ENCODE data around the gene CCDC27. TPM values are rescaled to one million over a fixed set of nuclear protein-coding genes. Genes with fewer than 3 reads are reported as not detected.
A peak's percentile ranks its signal among the peaks of the same experiment; 100 is the strongest.

The CCDC27 gene
- not detected for total RNA-seq

GRCh38 chr1:3752400-3752945 lies at the start of gene CCDC27:
TSS of gene CCDC27 (plus strand) at chr1:3752450. CDS start at chr1:3752482, 32 bp downstream.
- ATAC-seq (no peak), DNase-seq (ENCODE audit: low spot score in 2 of 2) (no peak)
- H3K27ac Mint-ChIP-seq = no peak within 1 kb of the TSS
- no peaks in the 10 kb centered on the region for H3K9me3 Mint-ChIP-seq
- no peaks in the 10 kb centered on the region for H3K36me3 Mint-ChIP-seq

DNA sequence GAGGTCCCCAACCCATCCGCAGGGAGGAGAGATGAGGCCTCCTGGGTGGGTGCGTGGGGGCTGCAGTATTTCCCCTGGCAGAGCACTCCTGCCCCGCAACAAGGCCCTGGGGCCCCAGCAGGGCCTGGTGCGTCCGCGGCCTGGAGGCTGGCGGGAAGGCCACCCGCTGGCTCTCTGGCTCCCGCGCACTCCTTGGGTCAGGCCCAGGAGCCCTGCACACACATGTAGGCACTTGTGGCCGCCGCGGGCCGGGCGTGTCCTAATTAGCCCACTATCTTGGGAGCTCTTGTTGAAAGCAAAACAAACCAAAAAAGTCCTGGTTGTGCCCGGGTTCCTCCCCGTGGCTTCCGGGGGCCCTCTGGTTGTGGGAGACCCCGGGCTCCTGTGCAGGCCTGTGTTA lies 49.7 kb upstream of the CCDC27 start:
- Mint-ChIP-seq H3K27ac (no peak overlapping the region), H3K36me3 (no peaks in the 10 kb centered on the region), H3K9me3 (no peaks in the 10 kb centered on the region)
- no peak for DNase-seq (ENCODE audit: low spot score in 2 of 2)
- no peak for ATAC-seq

GRCh38 chr1:3702990-3703728 lies 49.1 kb upstream of the CCDC27 start:
- Mint-ChIP-seq H3K27ac (no peak overlapping the region), H3K9me3 (no peaks in the 10 kb centered on the region), H3K36me3 (no peaks in the 10 kb centered on the region)
- DNase-seq (ENCODE audit: low spot score in 2 of 2) (no peak), ATAC-seq (no peak)

GRCh38 chr1:3703786-3704371 lies 48.4 kb upstream of the CCDC27 start:
- ATAC-seq = no peak
- no peak for DNase-seq (ENCODE audit: low spot score in 2 of 2)
- Mint-ChIP-seq H3K27ac (peak overlapping the region in 1 of 2 donors; percentile 12), H3K36me3 (no peaks in the 10 kb centered on the region), H3K9me3 (no peaks in the 10 kb centered on the region)

- no peak for DNase-seq (ENCODE audit: low spot score in 2 of 2)
- Mint-ChIP-seq H3K27ac (peak overlapping the region in 1 of 2 donors; percentile 9), H3K9me3 (no peaks in the 10 kb centered on the region), H3K36me3 (no peaks in the 10 kb centered on the region)
- ATAC-seq = no peak
Observed at GRCh38 chr1:3705341-3705950, 46.8 kb upstream of the CCDC27 start.

DNA sequence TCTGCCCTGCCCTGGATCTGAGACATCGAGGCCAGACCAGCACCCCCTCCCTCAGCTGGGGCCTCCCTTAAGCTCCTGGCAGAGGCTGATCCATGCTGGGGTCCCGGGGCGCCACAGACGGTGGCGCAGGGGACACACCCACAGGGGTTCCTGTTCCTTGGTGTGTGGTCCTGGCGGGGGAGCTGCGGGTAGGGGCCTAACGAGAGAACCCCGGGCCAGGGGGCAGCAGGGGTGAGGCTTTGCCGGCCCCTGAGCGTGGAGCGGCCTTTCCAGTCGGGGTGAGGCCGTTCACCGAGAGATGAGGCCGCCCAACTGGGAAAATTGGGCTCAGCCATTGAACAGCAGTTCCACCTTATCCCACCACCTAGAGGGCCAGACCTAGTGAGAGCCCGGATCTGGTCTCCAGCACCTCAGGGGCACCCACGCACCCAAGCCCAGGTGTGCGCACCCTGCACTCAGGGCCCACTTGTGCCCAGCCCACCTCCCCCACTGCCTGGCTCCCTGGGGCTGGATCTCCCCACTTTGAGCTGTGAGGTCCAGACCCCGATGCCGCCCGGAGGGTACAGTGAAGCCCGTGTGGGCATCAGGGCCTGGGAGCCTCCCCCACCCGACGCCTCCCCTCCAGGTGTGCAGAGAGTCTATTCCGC lies 45.5 kb upstream of the CCDC27 start:
- DNase-seq (ENCODE audit: low spot score in 2 of 2) (no peak), ATAC-seq (no peak)
- H3K36me3 Mint-ChIP-seq = no peaks in the 10 kb centered on the region
- H3K27ac Mint-ChIP-seq = no peak overlapping the region
- H3K9me3 Mint-ChIP-seq = no peaks in the 10 kb centered on the region

- no peaks in the 10 kb centered on the region for H3K9me3 Mint-ChIP-seq
- no peak overlapping the region for H3K27ac Mint-ChIP-seq
- H3K36me3 Mint-ChIP-seq = no peaks in the 10 kb centered on the region
- DNase-seq (ENCODE audit: low spot score in 2 of 2) (no peak), ATAC-seq (no peak)
Observed at GRCh38 chr1:3707298-3707938, 44.8 kb upstream of the CCDC27 start.

DNA sequence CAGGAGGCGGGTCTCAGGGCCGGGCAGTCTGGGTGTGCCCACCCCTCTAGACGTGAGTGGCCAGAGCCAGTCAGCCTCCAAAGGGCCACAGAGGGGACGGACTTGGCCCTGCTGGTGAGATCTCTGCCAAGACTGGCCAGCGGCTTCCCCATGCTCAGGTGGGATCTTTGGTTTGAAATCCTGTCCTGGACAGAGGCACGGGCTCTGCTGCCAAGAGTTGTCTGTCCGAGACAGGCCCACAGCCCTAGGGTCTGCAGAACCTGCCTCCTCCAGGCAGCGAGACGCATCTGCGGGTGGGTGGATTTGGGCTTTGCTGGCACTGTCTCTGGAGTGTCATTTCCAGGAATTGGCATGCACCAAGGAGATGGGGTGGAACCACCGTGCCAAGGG lies 44.3 kb upstream of the CCDC27 start:
- no peaks in the 10 kb centered on the region for H3K36me3 Mint-ChIP-seq
- ATAC-seq (no peak), DNase-seq (ENCODE audit: low spot score in 2 of 2) (no peak)
- no peaks in the 10 kb centered on the region for H3K9me3 Mint-ChIP-seq
- no peak overlapping the region for H3K27ac Mint-ChIP-seq

GRCh38 chr1:3708791-3709190 lies 43.5 kb upstream of the CCDC27 start:
- no peaks in the 10 kb centered on the region for H3K36me3 Mint-ChIP-seq
- H3K27ac Mint-ChIP-seq = no peak overlapping the region
- DNase-seq (ENCODE audit: low spot score in 2 of 2) (no peak), ATAC-seq (no peak)
- no peaks in the 10 kb centered on the region for H3K9me3 Mint-ChIP-seq

DNA sequence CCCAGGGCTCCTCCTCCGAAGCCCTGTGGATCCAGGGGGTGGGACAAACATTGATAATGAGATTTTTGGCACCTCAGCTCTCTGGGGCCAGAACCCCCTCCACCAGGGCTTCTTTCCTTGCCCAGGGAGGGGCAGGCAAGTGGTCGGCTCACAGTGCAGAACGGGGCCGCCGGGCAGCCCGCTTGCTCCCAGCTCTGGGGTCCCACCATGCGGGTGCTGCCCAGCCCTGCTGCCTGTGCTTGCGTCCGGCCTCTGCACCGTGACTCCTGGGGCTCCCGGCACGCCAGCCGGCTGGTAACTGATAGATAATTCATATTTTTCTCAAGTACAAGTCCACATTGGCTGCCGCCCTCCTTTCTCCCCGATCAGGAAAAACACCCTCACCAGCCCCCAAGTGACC lies 42.0 kb upstream of the CCDC27 start:
- Mint-ChIP-seq H3K27ac (no peak overlapping the region), H3K9me3 (no peaks in the 10 kb centered on the region), H3K36me3 (no peaks in the 10 kb centered on the region)
- DNase-seq (ENCODE audit: low spot score in 2 of 2) (no peak), ATAC-seq (no peak)

- ATAC-seq = no peak
- H3K9me3 Mint-ChIP-seq = no peaks in the 10 kb centered on the region
- no peak overlapping the region for H3K27ac Mint-ChIP-seq
- no peak for DNase-seq (ENCODE audit: low spot score in 2 of 2)
- no peaks in the 10 kb centered on the region for H3K36me3 Mint-ChIP-seq
Observed at GRCh38 chr1:3711381-3711779, 40.9 kb upstream of the CCDC27 start.

- no peak for ATAC-seq
- no peaks in the 10 kb centered on the region for H3K9me3 Mint-ChIP-seq
- H3K27ac Mint-ChIP-seq = no peak overlapping the region
- no peak for DNase-seq (ENCODE audit: low spot score in 2 of 2)
- H3K36me3 Mint-ChIP-seq = no peaks in the 10 kb centered on the region
Observed at GRCh38 chr1:3711780-3712451, 40.3 kb upstream of the CCDC27 start.

DNA sequence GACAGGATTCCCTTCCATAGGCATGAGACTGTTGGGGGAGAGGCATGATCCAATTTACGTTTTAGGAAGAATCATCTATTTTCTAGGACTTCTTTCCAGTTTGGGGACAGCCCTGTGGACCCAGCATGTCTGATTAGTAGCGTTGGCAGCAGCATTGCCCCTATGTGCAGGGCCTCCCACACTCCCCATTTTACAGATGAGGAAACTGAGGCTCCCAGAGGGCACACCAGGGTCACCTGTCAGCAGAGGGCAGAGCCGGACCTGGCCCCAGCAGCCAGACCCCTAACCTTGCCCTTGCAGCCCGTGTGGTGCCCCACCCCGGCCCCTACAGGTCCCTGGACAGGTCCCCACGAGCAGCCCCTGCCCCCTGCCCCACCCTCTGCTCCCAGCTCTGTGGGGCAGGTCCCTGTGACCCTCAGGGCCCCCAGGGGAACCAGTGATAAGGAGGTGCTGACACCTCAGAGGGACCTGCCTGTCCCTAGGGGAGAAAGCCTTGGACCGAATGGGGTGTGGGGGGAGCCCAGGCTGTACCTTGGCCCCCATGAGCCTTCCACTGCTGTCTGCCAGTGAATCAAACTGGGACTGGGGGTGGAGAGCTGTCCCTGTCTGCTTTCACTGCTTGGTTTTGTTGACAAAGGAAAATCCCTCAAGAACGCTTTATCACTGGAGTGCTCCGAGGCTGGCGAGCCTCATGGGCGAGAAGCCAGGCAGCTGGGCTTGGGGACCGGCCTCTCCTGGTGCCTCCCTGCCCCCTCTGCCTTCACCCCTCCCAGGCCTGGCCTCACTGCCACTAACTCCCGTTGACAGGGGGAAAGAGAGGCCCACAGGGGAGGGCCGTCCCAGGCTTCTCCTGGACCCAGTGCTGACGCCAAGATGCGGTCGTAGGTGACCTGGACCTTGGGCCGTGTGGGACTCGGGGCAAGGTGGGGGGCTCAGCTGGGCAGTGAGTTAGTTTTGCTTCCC lies 39.4 kb upstream of the CCDC27 start:
- ATAC-seq = no peak
- no peak overlapping the region for H3K27ac Mint-ChIP-seq

GRCh38 chr1:3713840-3714239 lies 38.4 kb upstream of the CCDC27 start:
- ATAC-seq (no peak), DNase-seq (ENCODE audit: low spot score in 2 of 2) (no peak)
- H3K27ac Mint-ChIP-seq = no peak overlapping the region
- H3K9me3 Mint-ChIP-seq = no peaks in the 10 kb centered on the region
- no peaks in the 10 kb centered on the region for H3K36me3 Mint-ChIP-seq

More for the DNA sequence above, 39.4 kb upstream of the CCDC27 start:
- Mint-ChIP-seq H3K36me3 (no peaks in the 10 kb centered on the region), H3K9me3 (no peaks in the 10 kb centered on the region)
- DNase-seq (ENCODE audit: low spot score in 2 of 2) = no peak

DNA sequence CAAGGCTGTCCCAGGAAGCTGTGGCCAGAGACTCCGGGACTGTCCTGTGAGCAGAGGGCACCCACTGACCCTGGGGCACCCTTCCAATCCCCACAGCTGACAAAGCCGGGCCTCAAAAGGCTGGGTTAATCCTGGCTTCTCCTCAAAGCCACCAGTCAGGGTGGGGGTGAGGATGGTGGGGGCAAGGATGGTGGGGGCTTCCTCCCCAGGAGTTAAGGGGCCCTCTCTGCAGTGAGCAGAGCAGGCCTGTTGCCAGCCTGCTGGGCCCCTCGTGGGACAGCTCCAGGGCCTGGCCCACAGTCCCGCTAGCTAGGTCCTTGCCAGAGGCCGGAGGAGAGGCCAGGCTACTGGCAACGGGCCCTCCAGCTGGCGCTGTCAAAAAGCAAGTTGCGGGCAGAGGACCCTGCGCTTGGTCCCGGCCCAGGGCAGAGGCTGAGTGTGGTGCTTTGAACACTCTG lies 37.9 kb upstream of the CCDC27 start:
- ATAC-seq = no peak
- no peak for DNase-seq (ENCODE audit: low spot score in 2 of 2)
- Mint-ChIP-seq H3K36me3 (no peaks in the 10 kb centered on the region), H3K9me3 (no peaks in the 10 kb centered on the region), H3K27ac (no peak overlapping the region)
